ENCODE results near the gene TMEM132E. TPM values are rescaled to one million over a fixed set of nuclear protein-coding genes. Genes with fewer than 3 reads are reported as not detected.

The TMEM132E gene
- total RNA-seq, 6 experiments from 2014 or later, result not detected

DNA sequence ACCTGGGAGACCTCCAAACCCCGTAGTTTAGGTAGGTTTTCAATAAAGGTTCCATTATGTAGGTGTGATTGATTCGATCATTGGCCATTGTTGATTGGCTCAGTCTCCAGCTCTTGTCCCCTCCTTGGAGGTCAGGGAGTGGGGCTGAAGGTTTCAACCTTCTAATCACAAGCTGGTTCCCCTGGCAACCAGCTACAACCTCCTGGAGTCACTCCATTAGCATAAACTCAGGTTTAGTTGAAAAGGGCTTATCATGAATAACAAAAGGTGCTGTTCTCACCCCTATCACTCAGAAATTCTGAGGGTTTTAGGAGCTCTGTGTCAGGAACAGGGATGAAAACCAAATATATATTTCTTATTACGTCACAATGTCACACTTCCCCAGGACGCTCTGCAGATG lies 28.5 kb downstream of the TMEM132E start:
- Mint-ChIP-seq H3K4me3 (no peak overlapping the region), H3K9me3 (no peaks in the 10 kb centered on the region), H3K4me1 (ENCODE audit: low read depth) (no peaks in the 10 kb centered on the region), H3K27ac (no peak overlapping the region), H3K27me3 (ENCODE audit: insufficient read depth) (peaks cover 8% of the 10 kb centered on the region; the same call in 1 of the 2 replicates), H3K36me3 (ENCODE audit: low read depth) (no peaks in the 10 kb centered on the region)
- no peak for DNase-seq
- no peak for TF ChIP-seq CTCF (IDR thresholded peaks at IDR 0.05)

- H3K9me3 Mint-ChIP-seq, result no peaks in the 10 kb centered on the region
- no peak for TF ChIP-seq CTCF (IDR thresholded peaks at IDR 0.05)
- H3K36me3 Mint-ChIP-seq (ENCODE audit: low read depth), result no peaks in the 10 kb centered on the region
- H3K27me3 Mint-ChIP-seq (ENCODE audit: insufficient read depth), result peaks cover 6% of the 10 kb centered on the region; the same call in 1 of the 2 replicates
- no peak overlapping the region for H3K4me3 Mint-ChIP-seq
- DNase-seq, result no peak
- no peak overlapping the region for H3K27ac Mint-ChIP-seq
- H3K4me1 Mint-ChIP-seq (ENCODE audit: low read depth), result no peaks in the 10 kb centered on the region
These were observed 29.8 kb downstream of the TMEM132E start for GRCh38 chr17:34609210-34609609.

DNA sequence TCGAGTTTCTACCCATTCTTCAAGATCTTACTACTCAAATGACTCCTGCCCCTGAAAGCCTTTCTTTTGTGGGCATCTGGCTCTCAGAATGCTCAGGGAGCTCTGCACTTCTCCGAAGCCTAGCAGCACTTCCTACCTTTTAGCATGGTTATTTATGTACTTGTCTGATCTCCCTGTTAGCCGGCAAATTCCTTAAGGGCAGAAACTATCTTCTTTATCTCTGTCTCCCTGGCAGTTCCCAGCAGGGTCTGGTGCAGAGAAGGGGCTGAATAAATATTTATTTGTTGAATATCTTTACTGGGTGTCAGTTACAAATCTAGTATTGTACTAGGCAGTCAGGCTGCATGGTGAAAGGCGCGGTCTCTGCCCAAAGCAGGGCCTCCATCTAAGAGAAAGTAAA lies 30.7 kb downstream of the TMEM132E start:
- no peaks in the 10 kb centered on the region for H3K4me1 Mint-ChIP-seq (ENCODE audit: low read depth)
- no peak overlapping the region for H3K4me3 Mint-ChIP-seq
- peaks cover 10% of the 10 kb centered on the region; the same call in 1 of the 2 replicates for H3K27me3 Mint-ChIP-seq (ENCODE audit: insufficient read depth)
- no peak for DNase-seq
- TF ChIP-seq CTCF (IDR thresholded peaks at IDR 0.05), result no peak
- no peaks in the 10 kb centered on the region for H3K36me3 Mint-ChIP-seq (ENCODE audit: low read depth)
- no peaks in the 10 kb centered on the region for H3K9me3 Mint-ChIP-seq
- H3K27ac Mint-ChIP-seq, result no peak overlapping the region

DNA sequence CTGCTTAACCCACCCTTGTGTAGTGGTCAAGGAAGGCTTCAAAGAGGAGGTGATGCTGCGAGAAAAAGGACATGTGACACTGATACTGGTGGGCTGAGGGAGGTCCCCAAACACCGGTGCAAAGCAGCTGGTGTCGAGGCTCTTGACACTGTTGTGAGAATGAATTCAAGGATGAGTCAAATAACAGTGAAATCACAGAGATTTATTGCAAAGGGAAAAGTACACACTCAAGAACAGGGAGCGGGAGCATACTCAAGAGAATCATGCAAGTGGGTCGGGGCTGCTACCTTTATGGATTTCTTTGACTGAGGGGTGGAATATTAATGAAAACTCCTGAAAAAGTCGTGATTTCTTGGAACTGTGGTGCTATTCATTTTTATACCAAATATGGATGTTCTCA lies 31.1 kb downstream of the TMEM132E start:
- Mint-ChIP-seq H3K4me3 (no peak overlapping the region), H3K9me3 (no peaks in the 10 kb centered on the region), H3K36me3 (ENCODE audit: low read depth) (no peaks in the 10 kb centered on the region), H3K27me3 (ENCODE audit: insufficient read depth) (peaks cover 15% of the 10 kb centered on the region; the same call in 1 of the 2 replicates), H3K27ac (no peak overlapping the region), H3K4me1 (ENCODE audit: low read depth) (no peaks in the 10 kb centered on the region)
- no peak for DNase-seq
- no peak for TF ChIP-seq CTCF (IDR thresholded peaks at IDR 0.05)

DNA sequence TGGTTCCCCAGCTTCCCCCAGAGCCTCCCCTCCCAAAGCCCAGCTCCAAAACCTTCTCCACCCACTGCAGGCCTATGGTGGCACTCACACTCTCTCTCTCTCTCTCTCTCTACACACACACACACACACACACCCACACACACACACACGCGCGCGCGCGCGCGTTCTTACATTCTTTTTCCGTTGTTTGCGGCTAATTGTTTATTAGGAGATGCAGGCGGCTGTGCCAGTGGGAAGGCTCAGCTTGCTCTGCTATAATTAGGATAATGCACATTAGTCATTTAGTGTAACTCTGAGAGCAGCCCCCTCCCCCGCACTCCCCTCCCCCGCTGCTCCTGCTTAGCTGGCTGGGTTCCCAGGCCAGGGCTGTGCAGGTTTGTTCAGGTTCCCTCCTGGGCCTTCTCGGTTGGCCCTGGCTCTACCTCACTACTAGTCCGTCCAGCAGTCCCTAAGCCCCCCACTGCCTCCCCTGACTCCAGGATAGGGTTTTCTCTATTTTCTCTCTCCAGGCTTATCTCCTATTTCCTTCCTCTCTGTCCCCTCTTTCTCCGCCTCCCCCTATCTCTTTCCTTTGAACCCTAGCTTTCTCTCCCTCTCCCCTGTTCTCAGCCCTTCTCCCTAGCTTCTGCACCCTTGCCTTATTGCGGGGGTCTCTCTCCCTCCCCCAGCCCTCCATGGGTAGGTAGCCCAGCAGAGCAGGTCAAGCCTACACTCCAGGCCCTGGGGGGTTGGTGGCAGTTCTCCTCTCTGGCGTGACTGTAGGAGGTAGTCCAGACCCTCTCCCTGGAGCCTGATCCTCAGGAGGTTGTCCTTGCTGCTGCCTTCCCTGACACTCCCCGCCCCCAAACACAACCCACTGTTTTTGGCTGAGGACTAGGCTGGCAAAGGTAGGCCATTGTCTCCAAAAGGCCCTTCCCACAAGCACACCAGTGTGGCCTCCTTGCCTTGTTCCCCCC lies 34.0 kb downstream of the TMEM132E start:
- H3K4me3 Mint-ChIP-seq, result no peak overlapping the region
- H3K27ac Mint-ChIP-seq, result no peak overlapping the region
- no peak for TF ChIP-seq CTCF (IDR thresholded peaks at IDR 0.05)
- H3K27me3 Mint-ChIP-seq (ENCODE audit: insufficient read depth), result peaks cover 19% of the 10 kb centered on the region
- H3K4me1 Mint-ChIP-seq (ENCODE audit: low read depth), result no peaks in the 10 kb centered on the region
- H3K36me3 Mint-ChIP-seq (ENCODE audit: low read depth), result no peaks in the 10 kb centered on the region
- H3K9me3 Mint-ChIP-seq, result no peaks in the 10 kb centered on the region
- DNase-seq, result no peak
